Neuronal stem cell (in vitro differentiated cells): Measurements from ENCODE around the gene GCLC.

ENCODE experiments used
- DNase-seq: peaks from one replicate; pipeline ENCODE4 v3.0.0-alpha.2; 2013; ENCODE audit warnings: low spot score
- H2AFZ ChIP-seq: one replicate; pipeline ENCODE4 v1.6.1; 2013; ENCODE audit warnings: mild to moderate bottlenecking, low read length, inconsistent platforms
- H2AK5ac ChIP-seq: 2 replicates; pipeline ENCODE4 v1.6.1; 2013; ENCODE audit warnings: low read depth, mild to moderate bottlenecking, inconsistent platforms, low read length, moderate library complexity, mixed read lengths
- H2BK120ac ChIP-seq: 2 replicates; pipeline ENCODE4 v1.6.1; 2013; ENCODE audit warnings: low read depth, mild to moderate bottlenecking, inconsistent platforms, low read length, moderate library complexity, mixed read lengths
- H2BK12ac ChIP-seq: one replicate; pipeline ENCODE4 v1.6.1; 2013; ENCODE audit warnings: low read length, inconsistent platforms
- H2BK15ac ChIP-seq: 2 replicates; pipeline ENCODE4 v1.6.1; 2013; ENCODE audit warnings: mild to moderate bottlenecking, low read length, inconsistent platforms, mixed read lengths
- H2BK5ac ChIP-seq: one replicate; pipeline ENCODE4 v1.6.1; 2013; ENCODE audit warnings: inconsistent platforms, mild to moderate bottlenecking, low read length, moderate library complexity
- H3K14ac ChIP-seq: one replicate; pipeline ENCODE4 v1.6.1; 2013; ENCODE audit warnings: low read length, inconsistent platforms
- H3K18ac ChIP-seq: 2 replicates; pipeline ENCODE4 v1.6.1; 2013; ENCODE audit warnings: low read length, inconsistent platforms
- H3K23ac ChIP-seq: 2 replicates; pipeline ENCODE4 v1.6.1; 2013; ENCODE audit warnings: low read depth, mild to moderate bottlenecking, mixed read lengths, low read length, inconsistent platforms; ENCODE audit not compliant: poor library complexity
- H3K27ac ChIP-seq: replicated peaks from 3 replicates; pipeline ENCODE4 v1.5.1; 2013; ENCODE audit warnings: low read length, inconsistent platforms
- H3K27me3 ChIP-seq, 3 experiments: 2 replicates each; pipeline ENCODE4 v1.6.1; 2013; ENCODE audit warnings: low read length in 3 of 3, mild to moderate bottlenecking in 2 of 3, inconsistent platforms in 1 of 3, low read depth in 1 of 3, mixed read lengths in 1 of 3, moderate library complexity in 1 of 3; ENCODE audit not compliant: control insufficient read depth in 3 of 3, insufficient read depth in 3 of 3
- H3K36me3 ChIP-seq, 2 donors: replicated peaks in 1 of 2; 2 replicates each; pipeline ENCODE4 v1.6.1; 2013; ENCODE audit warnings: low read length in 2 of 2; ENCODE audit not compliant: control insufficient read depth in 2 of 2, insufficient read depth in 2 of 2
- H3K4ac ChIP-seq: 2 replicates; pipeline ENCODE4 v1.6.1; 2013; ENCODE audit warnings: inconsistent platforms, mild to moderate bottlenecking, low read length, moderate library complexity
- H3K4me1 ChIP-seq, 2 donors: 1 replicate in 1 of 2; 2 replicates in 1 of 2; pipeline ENCODE4 v1.6.1; 2013; ENCODE audit warnings: low read length in 2 of 2, low read depth in 1 of 2; ENCODE audit not compliant: control insufficient read depth in 2 of 2, insufficient read depth in 1 of 2
- H3K4me2 ChIP-seq: one replicate; pipeline ENCODE4 v1.6.1; 2013; ENCODE audit warnings: mild to moderate bottlenecking, low read length, inconsistent platforms; ENCODE audit not compliant: insufficient read depth, poor library complexity, severe bottlenecking
- H3K4me3 ChIP-seq, 2 donors: 2 replicates each; pipeline ENCODE4 v1.5.1; 2013; ENCODE audit warnings: low read length in 2 of 2, mild to moderate bottlenecking in 2 of 2, inconsistent platforms in 1 of 2, moderate library complexity in 1 of 2
- H3K79me1 ChIP-seq: one replicate; pipeline ENCODE4 v1.6.1; 2013; ENCODE audit warnings: low read depth, mild to moderate bottlenecking, inconsistent platforms, low read length, moderate library complexity
- H3K9ac ChIP-seq: one replicate; pipeline ENCODE4 v1.6.1; 2013; ENCODE audit warnings: mild to moderate bottlenecking, low read depth, low read length, inconsistent platforms; ENCODE audit not compliant: poor library complexity
- H3K9me3 ChIP-seq, 2 donors: replicated peaks in 1 of 2; 2 replicates each; pipeline versions ENCODE3 to v1.6.1; 2013; ENCODE audit warnings: low read length in 2 of 2, mild to moderate bottlenecking in 2 of 2, inconsistent platforms in 1 of 2, low read depth in 1 of 2, mixed read lengths in 1 of 2, moderate library complexity in 1 of 2; ENCODE audit not compliant: control insufficient read depth in 2 of 2, insufficient read depth in 1 of 2
- H4K8ac ChIP-seq: one replicate; pipeline ENCODE4 v1.6.1; 2013; ENCODE audit warnings: low read depth, mild to moderate bottlenecking, inconsistent platforms, low read length, moderate library complexity
- H4K91ac ChIP-seq: one replicate; pipeline ENCODE4 v1.6.1; 2013; ENCODE audit warnings: low read length, low read depth, mild to moderate bottlenecking, inconsistent platforms; ENCODE audit not compliant: poor library complexity
- WGBS, 2 donors: extraction: QIAGEN DNeasy Blood & Tissue Kit; methylation state at CpG; one replicate each; pipeline ENCODE4 v1.1.7; 2013; ENCODE audit warnings: missing lambda C conversion rate in 2 of 2, mixed read lengths in 1 of 2; ENCODE audit not compliant: insufficient read length in 2 of 2, insufficient replicate concordance in 1 of 2; ENCODE audit errors: extremely low coverage in 2 of 2; 5-methylcytosine and 5-hydroxymethylcytosine counted together

GCLC gene

DNA sequence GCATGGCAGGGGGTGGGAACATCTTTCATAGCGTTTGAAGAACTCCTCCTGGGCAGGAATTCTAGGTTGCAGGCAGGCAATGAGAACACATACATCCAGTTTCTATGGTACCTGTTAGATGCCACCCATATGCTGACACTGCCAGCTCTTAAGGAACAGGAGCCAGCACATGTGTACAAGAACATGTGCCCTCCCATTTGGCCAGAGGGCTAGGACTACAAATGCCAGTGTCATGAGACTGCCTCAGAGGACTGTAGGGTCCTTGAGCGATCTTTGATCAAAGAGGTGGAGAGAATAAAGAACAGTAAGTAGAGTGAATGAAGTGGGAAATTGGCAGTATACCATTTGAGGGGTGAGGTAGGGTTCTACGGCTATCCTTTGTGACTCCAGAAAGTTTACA lies 45.8 kb downstream of the GCLC start:
- no CpG with 5 or more reads among the region's 3 CpGs for WGBS, 2 donors
- H4K91ac ChIP-seq: no peak overlapping the region
- no peak overlapping the region for H3K4me2 ChIP-seq
- no peak overlapping the region for H3K9ac ChIP-seq
- H3K14ac ChIP-seq: no peak overlapping the region
- no peaks in the 10 kb centered on the region for H3K9me3 ChIP-seq
- no peak overlapping the region for H3K23ac ChIP-seq
- no peak overlapping the region for H3K18ac ChIP-seq
- H3K4me1 ChIP-seq: no peaks in the 10 kb centered on the region
- DNase-seq: no peak
- no peak overlapping the region for H2AFZ ChIP-seq
- H2AK5ac ChIP-seq: no peak overlapping the region
- H4K8ac ChIP-seq: no peak overlapping the region
- no peak overlapping the region for H3K4me3 ChIP-seq
- no peaks in the 10 kb centered on the region for H3K79me1 ChIP-seq
- no peak overlapping the region for H2BK12ac ChIP-seq
- no peaks in the 10 kb centered on the region for H3K27me3 ChIP-seq
- H3K36me3 ChIP-seq: peaks cover 10 to 37% of the 10 kb centered on the region in 2 donors
- H3K27ac ChIP-seq: no peak overlapping the region
- no peak overlapping the region for H2BK15ac ChIP-seq
- H3K4ac ChIP-seq: no peak overlapping the region
- H2BK120ac ChIP-seq: no peak overlapping the region
- H2BK5ac ChIP-seq: no peak overlapping the region

- Histone ChIP-seq H3K9ac (no peak overlapping the region), H2AFZ (no peak overlapping the region), H3K36me3 (peaks cover 10 to 33% of the 10 kb centered on the region in 2 donors), H2BK15ac (no peak overlapping the region), H3K27me3 (no peaks in the 10 kb centered on the region), H3K4me1 (no peaks in the 10 kb centered on the region), H2BK5ac (no peak overlapping the region), H4K8ac (no peak overlapping the region), H3K23ac (no peak overlapping the region), H3K4me3 (no peak overlapping the region), H2BK120ac (no peak overlapping the region), H3K18ac (no peak overlapping the region), H3K79me1 (no peaks in the 10 kb centered on the region), H3K4ac (no peak overlapping the region), H2AK5ac (no peak overlapping the region), H3K4me2 (no peak overlapping the region), H3K27ac (no peak overlapping the region), H2BK12ac (no peak overlapping the region), H3K14ac (no peak overlapping the region), H4K91ac (no peak overlapping the region), H3K9me3 (no peaks in the 10 kb centered on the region)
- no peak for DNase-seq
- WGBS, 2 donors: no CpG with 5 or more reads among the region's 6 CpGs
These were observed 46.3 kb downstream of the GCLC start for GRCh38 chr6:53498649-53499048.

DNA sequence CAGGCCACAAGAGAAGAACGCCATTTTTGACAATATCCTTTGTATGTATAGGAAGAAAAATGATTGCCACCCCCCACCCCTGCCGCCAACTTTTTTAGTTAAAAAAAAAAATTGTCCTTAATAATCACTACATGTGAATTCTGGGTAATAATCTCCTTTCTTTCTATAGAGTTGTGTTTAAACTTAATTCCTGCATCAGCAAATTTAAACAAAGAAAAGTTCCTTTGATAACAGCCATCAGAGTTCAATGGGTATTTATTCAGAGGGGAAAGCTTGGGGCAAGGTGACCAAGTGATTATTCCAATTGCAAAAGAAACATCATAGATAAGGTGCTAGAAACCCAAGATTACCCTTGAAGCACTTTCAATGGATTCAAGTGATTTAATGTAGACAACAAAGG lies 47.0 kb downstream of the GCLC start:
- H2AK5ac ChIP-seq: no peak overlapping the region
- no peak overlapping the region for H3K14ac ChIP-seq
- H3K23ac ChIP-seq: no peak overlapping the region
- no peak overlapping the region for H3K9ac ChIP-seq
- no peak overlapping the region for H3K4me2 ChIP-seq
- H3K9me3 ChIP-seq: no peaks in the 10 kb centered on the region
- no peak overlapping the region for H4K8ac ChIP-seq
- H3K27me3 ChIP-seq: no peaks in the 10 kb centered on the region
- no peak overlapping the region for H2BK5ac ChIP-seq
- no peaks in the 10 kb centered on the region for H3K79me1 ChIP-seq
- H3K4me3 ChIP-seq: no peak overlapping the region
- H3K36me3 ChIP-seq: peaks cover 7 to 25% of the 10 kb centered on the region in 2 donors
- peaks cover 0 to 1% of the 10 kb centered on the region in 2 donors for H3K4me1 ChIP-seq
- no peak overlapping the region for H2BK120ac ChIP-seq
- H3K27ac ChIP-seq: no peak overlapping the region
- no CpG with 5 or more reads among the region's 2 CpGs for whole genome bisulfite sequencing, 2 donors
- H3K4ac ChIP-seq: no peak overlapping the region
- H3K18ac ChIP-seq: no peak overlapping the region
- no peak overlapping the region for H2BK12ac ChIP-seq
- H2AFZ ChIP-seq: no peak overlapping the region
- H2BK15ac ChIP-seq: no peak overlapping the region
- H4K91ac ChIP-seq: no peak overlapping the region
- DNase-seq: no peak

- Histone ChIP-seq H3K27ac (no peak overlapping the region), H3K79me1 (no peaks in the 10 kb centered on the region), H3K4me3 (no peak overlapping the region), H3K27me3 (no peaks in the 10 kb centered on the region), H2BK5ac (no peak overlapping the region), H3K9ac (no peak overlapping the region), H2BK12ac (no peak overlapping the region), H3K36me3 (peaks cover 6 to 23% of the 10 kb centered on the region in 2 donors), H2BK120ac (no peak overlapping the region), H3K14ac (no peak overlapping the region), H3K9me3 (no peaks in the 10 kb centered on the region), H3K4ac (no peak overlapping the region), H2AK5ac (no peak overlapping the region), H2AFZ (no peak overlapping the region), H3K18ac (no peak overlapping the region), H3K4me1 (peaks cover 0 to 1% of the 10 kb centered on the region in 2 donors), H4K8ac (no peak overlapping the region), H2BK15ac (no peak overlapping the region), H3K4me2 (no peak overlapping the region), H4K91ac (no peak overlapping the region), H3K23ac (no peak overlapping the region)
- no CpG with 5 or more reads among the region's 5 CpGs for WGBS, 2 donors
- DNase-seq: no peak
These were observed 48.0 kb downstream of the GCLC start for GRCh38 chr6:53496797-53497375.
